Stimulated activated naive CD8-positive, alpha-beta T cell treated with anti-CD3 and anti-CD28 coated beads, Interleukin-15, Interleukin-2, amounts not matched to agents 100 ng/mL and 50 ng/mL, for 24 hours (primary cell): Measurements from ENCODE around the gene MRM2.

Experiments
- H3K27ac Mint-ChIP-seq: one replicate; pipeline ENCODE4 v1.8.0; 2021; ENCODE audit warnings: mild to moderate bottlenecking, mixed read lengths
- H3K27me3 Mint-ChIP-seq: one replicate; pipeline ENCODE4 v1.8.0; 2021; ENCODE audit warnings: mixed read lengths
- H3K36me3 Mint-ChIP-seq: one replicate; pipeline ENCODE4 v1.8.0; 2021; ENCODE audit warnings: low read depth, mixed read lengths
- H3K4me1 Mint-ChIP-seq: one replicate; pipeline ENCODE4 v1.8.0; 2021; ENCODE audit warnings: low read depth, mixed read lengths
- H3K4me3 Mint-ChIP-seq: one replicate; pipeline ENCODE4 v1.8.0; 2021; ENCODE audit warnings: mild to moderate bottlenecking, mixed read lengths
- H3K9me3 Mint-ChIP-seq: one replicate; pipeline ENCODE4 v1.8.0; 2021; ENCODE audit warnings: mixed read lengths

Gene MRM2

GRCh38 chr7:2241580-2242540, at the start of gene MRM2, which contains the start of gene NUDT1:
MRM2 (minus strand) TSS chr7:2242205; CDS start chr7:2242169, 36 bp downstream.
NUDT1 (plus strand) TSS chr7:2242226; CDS start chr7:2244575, 2,349 bp downstream.
- peaks cover 39% of the 10 kb centered on the region for H3K36me3 Mint-ChIP-seq
- peak within 1 kb of the TSS; percentile 93 for H3K4me3 Mint-ChIP-seq

DNA sequence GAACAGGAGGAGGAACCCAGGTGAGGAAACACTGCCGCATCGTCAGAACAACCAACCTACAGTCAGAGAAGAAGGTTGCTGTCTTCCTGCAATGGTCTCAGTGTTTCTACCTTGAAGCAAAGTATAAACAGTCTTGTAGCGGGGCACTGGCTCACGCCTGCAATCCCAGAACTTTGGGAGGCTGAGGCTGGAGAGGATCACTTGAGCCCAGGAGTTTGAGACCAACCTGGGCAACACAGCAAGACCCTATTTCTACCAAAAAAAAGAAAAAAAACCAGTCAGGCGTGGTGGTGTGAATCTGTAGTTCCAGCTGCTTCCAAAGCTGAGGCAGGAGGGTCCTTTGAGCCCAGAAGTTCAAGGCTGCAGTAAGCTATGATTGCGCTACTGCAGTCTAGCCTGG, 48.9 kb upstream of the MRM2 start:
- H3K36me3 Mint-ChIP-seq, result no peaks in the 10 kb centered on the region
- H3K4me3 Mint-ChIP-seq, result no peak overlapping the region
- H3K27ac Mint-ChIP-seq, result no peak overlapping the region
- no peaks in the 10 kb centered on the region for H3K9me3 Mint-ChIP-seq
- no peaks in the 10 kb centered on the region for H3K27me3 Mint-ChIP-seq
- peaks cover 6% of the 10 kb centered on the region for H3K4me1 Mint-ChIP-seq

More at GRCh38 chr7:2241580-2242540, at the start of gene MRM2, which contains the start of gene NUDT1:
- no peaks in the 10 kb centered on the region for H3K27me3 Mint-ChIP-seq
- no peaks in the 10 kb centered on the region for H3K9me3 Mint-ChIP-seq
- H3K27ac Mint-ChIP-seq, result peak within 1 kb of the TSS; percentile 93
- H3K4me1 Mint-ChIP-seq, result peaks cover 34% of the 10 kb centered on the region

DNA sequence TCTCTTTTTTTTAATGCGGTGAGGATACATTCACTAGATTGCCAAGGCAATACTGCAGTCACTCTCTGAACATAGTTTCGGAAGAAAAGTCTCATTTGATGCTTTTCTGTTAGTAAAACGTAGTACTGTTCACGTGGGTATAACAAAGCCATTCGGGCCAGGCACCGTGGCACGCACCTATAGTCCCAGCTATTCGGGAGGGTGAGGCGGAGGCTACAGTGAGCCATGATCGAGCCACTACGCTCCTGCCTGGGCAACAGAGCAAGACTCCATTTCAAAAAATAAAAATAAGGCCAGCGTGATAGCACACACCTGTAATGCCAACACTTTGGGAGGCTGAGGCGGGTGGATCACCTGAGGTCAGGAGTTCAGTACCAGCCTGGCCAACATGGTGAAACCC, 47.6 kb upstream of the MRM2 start:
- Mint-ChIP-seq H3K27me3 (no peaks in the 10 kb centered on the region), H3K4me3 (no peak overlapping the region), H3K4me1 (peaks cover 4% of the 10 kb centered on the region)

GRCh38 chr7:2289111-2289586, 47.1 kb upstream of the MRM2 start:
- Mint-ChIP-seq H3K4me3 (no peak overlapping the region), H3K9me3 (no peaks in the 10 kb centered on the region), H3K4me1 (peaks cover 4% of the 10 kb centered on the region), H3K27ac (no peak overlapping the region), H3K27me3 (no peaks in the 10 kb centered on the region), H3K36me3 (no peaks in the 10 kb centered on the region)

More for the DNA sequence above, 47.6 kb upstream of the MRM2 start:
- H3K27ac Mint-ChIP-seq, result no peak overlapping the region
- H3K36me3 Mint-ChIP-seq, result no peaks in the 10 kb centered on the region
- no peaks in the 10 kb centered on the region for H3K9me3 Mint-ChIP-seq

GRCh38 chr7:2288503-2288902, 46.5 kb upstream of the MRM2 start:
- Mint-ChIP-seq H3K4me1 (peaks cover 4% of the 10 kb centered on the region), H3K9me3 (no peaks in the 10 kb centered on the region), H3K27me3 (no peaks in the 10 kb centered on the region), H3K36me3 (no peaks in the 10 kb centered on the region), H3K27ac (no peak overlapping the region), H3K4me3 (no peak overlapping the region)

DNA sequence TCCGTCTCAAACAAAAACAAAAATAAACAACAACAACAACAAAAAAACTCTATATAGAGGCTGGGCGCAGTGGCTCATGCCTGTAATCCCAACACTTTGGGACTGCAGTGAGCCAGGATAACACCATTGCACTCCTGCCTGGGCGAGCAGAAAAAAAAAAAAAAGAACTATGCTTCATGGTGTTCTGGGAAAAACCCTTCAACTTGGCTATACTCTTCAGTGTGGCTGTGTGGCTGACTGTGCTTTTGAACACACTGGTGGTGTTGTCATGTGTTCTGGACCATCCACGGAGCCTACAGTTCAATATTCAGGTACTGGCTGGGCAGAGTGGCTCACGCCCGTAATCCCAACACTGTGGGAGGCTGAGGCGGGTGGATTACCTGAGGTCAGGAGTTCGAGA, 45.7 kb upstream of the MRM2 start:
- Mint-ChIP-seq H3K4me3 (no peak overlapping the region), H3K9me3 (no peaks in the 10 kb centered on the region), H3K27me3 (no peaks in the 10 kb centered on the region), H3K36me3 (no peaks in the 10 kb centered on the region), H3K27ac (no peak overlapping the region), H3K4me1 (peaks cover 4% of the 10 kb centered on the region)

GRCh38 chr7:2283074-2283473, 41.1 kb upstream of the MRM2 start:
- H3K4me3 Mint-ChIP-seq, result no peak overlapping the region
- H3K9me3 Mint-ChIP-seq, result no peaks in the 10 kb centered on the region
- H3K27me3 Mint-ChIP-seq, result no peaks in the 10 kb centered on the region
- no peak overlapping the region for H3K27ac Mint-ChIP-seq
- H3K4me1 Mint-ChIP-seq, result peaks cover 5% of the 10 kb centered on the region
- no peaks in the 10 kb centered on the region for H3K36me3 Mint-ChIP-seq

DNA sequence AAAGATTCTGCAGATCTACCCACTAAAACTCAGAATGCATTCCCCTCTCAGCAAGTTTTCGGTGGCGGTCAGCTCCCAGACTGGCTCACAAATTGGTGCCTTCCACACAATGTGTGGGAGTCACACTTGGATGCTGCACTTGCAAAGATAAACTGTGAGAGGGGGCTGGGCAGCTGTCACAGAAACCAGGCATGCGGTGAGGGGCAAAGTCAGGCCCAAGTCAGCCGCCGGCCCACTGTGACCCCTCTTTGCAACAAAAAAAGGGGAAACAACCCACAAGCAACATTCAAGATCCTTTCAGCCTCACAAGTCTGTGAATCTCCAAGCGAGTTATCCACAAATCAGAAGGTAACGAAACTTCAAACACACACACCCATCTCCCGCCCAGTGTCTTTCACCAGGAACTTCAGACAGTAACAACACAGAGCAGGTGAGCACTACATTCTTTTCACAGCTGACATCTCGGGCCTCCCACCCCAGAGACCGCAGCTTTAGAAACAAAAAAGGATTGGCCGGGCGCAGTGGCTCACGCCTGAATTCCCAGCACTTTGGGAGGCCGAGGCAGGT, 40.3 kb upstream of the MRM2 start:
- H3K27ac Mint-ChIP-seq, result no peak overlapping the region

GRCh38 chr7:2281541-2281940, 39.5 kb upstream of the MRM2 start:
- Mint-ChIP-seq H3K9me3 (no peaks in the 10 kb centered on the region), H3K4me1 (peaks cover 5% of the 10 kb centered on the region), H3K27me3 (no peaks in the 10 kb centered on the region), H3K4me3 (no peak overlapping the region), H3K27ac (no peak overlapping the region), H3K36me3 (no peaks in the 10 kb centered on the region)

More for the DNA sequence above, 40.3 kb upstream of the MRM2 start:
- Mint-ChIP-seq H3K27me3 (no peaks in the 10 kb centered on the region), H3K9me3 (no peaks in the 10 kb centered on the region), H3K36me3 (no peaks in the 10 kb centered on the region), H3K4me1 (peaks cover 5% of the 10 kb centered on the region), H3K4me3 (no peak overlapping the region)

GRCh38 chr7:2280424-2280823, 38.4 kb upstream of the MRM2 start:
- H3K4me1 Mint-ChIP-seq, result peaks cover 5% of the 10 kb centered on the region
- no peak overlapping the region for H3K4me3 Mint-ChIP-seq
- H3K36me3 Mint-ChIP-seq, result no peaks in the 10 kb centered on the region
- H3K27me3 Mint-ChIP-seq, result no peaks in the 10 kb centered on the region
- H3K27ac Mint-ChIP-seq, result no peak overlapping the region
- H3K9me3 Mint-ChIP-seq, result no peaks in the 10 kb centered on the region

DNA sequence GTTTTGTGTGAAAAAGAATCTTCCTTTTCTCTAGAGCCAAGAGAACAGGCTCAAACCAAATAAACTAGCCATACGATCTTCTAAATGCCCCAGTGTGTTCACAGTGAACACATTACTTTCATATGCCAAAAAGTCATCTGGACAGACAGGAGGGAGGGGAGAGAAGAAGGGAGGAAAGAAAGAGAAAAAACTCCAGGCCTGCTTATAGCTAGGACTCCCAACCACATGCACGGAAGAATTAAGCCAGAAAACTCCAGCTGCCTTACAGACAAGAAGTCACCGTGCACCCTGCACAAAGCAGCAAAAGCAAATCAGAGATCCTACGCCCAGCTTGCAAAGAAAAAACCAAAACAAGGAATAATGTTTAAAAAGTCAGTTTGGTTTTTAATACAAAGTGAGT, 37.9 kb upstream of the MRM2 start:
- H3K4me3 Mint-ChIP-seq, result no peak overlapping the region
- peaks cover 5% of the 10 kb centered on the region for H3K4me1 Mint-ChIP-seq
- no peaks in the 10 kb centered on the region for H3K27me3 Mint-ChIP-seq
- H3K36me3 Mint-ChIP-seq, result no peaks in the 10 kb centered on the region
- no peak overlapping the region for H3K27ac Mint-ChIP-seq
- no peaks in the 10 kb centered on the region for H3K9me3 Mint-ChIP-seq

DNA sequence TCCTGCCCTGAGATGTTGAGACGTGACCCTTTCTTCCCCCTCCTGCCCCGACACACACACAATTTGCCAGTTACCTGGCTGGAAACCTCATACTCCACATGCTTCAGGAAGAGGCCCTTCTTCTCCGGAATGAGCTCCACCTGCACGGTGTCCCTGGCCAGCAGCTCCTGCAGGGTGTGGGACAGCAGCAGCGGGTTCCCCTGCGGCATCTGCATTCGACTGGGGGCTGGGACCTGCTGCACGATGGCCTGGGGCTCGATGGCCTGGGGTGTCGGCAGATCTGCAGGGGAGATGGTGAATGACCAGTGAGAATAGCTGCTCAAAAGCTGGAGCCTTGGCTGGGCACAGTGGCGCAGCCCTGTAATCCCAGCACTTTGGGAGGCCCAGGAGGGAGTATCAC, 36.0 kb upstream of the MRM2 start:
- Mint-ChIP-seq H3K4me1 (peaks cover 5% of the 10 kb centered on the region), H3K27ac (no peak overlapping the region), H3K4me3 (no peak overlapping the region), H3K27me3 (no peaks in the 10 kb centered on the region), H3K9me3 (no peaks in the 10 kb centered on the region), H3K36me3 (peaks cover 4% of the 10 kb centered on the region)

DNA sequence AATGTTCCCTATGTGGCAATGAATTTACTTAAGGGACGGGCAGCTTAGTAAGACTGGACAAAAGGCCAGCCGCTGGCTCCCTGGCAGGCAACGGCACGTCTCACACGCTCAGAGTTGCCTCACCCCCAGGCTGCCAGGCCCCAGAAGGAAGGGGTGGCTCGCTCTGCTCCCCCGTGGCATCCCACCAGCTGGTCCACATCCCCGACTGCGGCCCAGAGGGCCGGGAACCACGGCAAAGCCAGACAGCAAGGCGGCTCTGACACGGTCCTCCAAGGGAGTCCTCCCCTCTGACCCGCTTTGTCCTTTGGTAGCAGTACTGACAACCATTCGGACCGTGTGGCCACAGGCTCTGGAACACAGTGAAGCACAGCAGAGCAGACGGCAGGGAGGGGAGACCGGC, 34.1 kb upstream of the MRM2 start:
- Mint-ChIP-seq H3K9me3 (no peaks in the 10 kb centered on the region), H3K4me1 (peaks cover 5% of the 10 kb centered on the region), H3K4me3 (no peak overlapping the region), H3K27me3 (no peaks in the 10 kb centered on the region), H3K36me3 (peaks cover 13% of the 10 kb centered on the region), H3K27ac (no peak overlapping the region)

GRCh38 chr7:2275101-2275500, 33.1 kb upstream of the MRM2 start:
- H3K9me3 Mint-ChIP-seq, result no peaks in the 10 kb centered on the region
- no peak overlapping the region for H3K27ac Mint-ChIP-seq
- H3K4me3 Mint-ChIP-seq, result no peak overlapping the region
- peaks cover 4% of the 10 kb centered on the region for H3K4me1 Mint-ChIP-seq
- no peaks in the 10 kb centered on the region for H3K27me3 Mint-ChIP-seq
- peaks cover 14% of the 10 kb centered on the region for H3K36me3 Mint-ChIP-seq

DNA sequence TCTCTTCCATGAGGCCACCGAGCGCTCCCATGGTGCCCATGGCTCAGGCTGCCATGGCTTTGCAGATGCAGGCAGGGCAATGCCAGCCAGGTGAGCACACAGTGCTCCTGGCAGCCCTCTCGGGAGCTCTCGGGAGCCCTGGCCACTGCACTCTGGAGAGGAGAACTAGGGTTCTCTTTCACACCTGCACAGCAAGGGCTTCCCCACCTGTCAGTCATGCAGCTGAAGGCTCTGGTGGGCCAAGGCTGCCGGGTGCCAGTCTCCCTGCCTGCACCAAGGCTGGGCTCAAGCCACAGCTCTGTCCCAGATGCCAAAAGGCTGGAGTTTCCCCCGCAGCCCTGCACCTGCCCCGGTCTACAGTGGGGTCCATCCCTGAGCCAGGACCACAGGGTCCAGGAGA, 32.7 kb upstream of the MRM2 start:
- H3K4me1 Mint-ChIP-seq, result no peaks in the 10 kb centered on the region
- no peak overlapping the region for H3K4me3 Mint-ChIP-seq
- H3K36me3 Mint-ChIP-seq, result peaks cover 16% of the 10 kb centered on the region
- H3K27me3 Mint-ChIP-seq, result no peaks in the 10 kb centered on the region
- H3K9me3 Mint-ChIP-seq, result no peaks in the 10 kb centered on the region
- no peak overlapping the region for H3K27ac Mint-ChIP-seq
